Activated CD4-positive, alpha-beta T cell treated with anti-CD3 and anti-CD28 coated beads, Interleukin-2, amount 50 U/mL, for 16 hours (primary cell): ENCODE measurements around the gene WDR55.
"Not testable (repeated sequence)": the region's sequence is repeated elsewhere in the genome, so short reads cannot be mapped to it uniquely, and the experiment has no call there.

Source experiments
- DNase-seq: peaks from one replicate; pipeline ENCODE4 v3.0.0-alpha.2; 2020

Gene WDR55

DNA sequence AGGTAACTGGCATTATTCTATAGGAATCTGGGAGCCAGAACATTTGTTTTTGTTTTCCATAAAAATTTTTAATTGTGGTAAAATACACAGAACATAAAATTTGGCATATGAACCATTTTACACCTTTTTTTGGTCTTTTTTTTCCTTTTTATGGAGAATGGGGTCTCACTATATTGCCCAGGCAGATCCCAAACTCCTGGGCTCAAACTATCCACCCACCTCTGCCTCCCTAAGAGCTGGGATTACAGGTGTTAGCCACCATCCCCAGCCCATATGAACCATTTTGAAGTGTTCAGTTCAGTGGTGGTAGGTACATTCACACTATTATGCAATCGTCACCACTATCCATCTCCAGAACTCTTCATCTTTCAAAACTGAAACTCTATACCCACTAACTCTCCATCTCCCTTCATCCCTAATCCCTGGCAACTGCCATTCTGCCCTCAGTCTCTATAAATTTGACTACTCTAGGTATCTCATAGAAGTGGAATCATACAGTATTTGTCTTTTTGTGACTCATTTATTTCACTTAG is 48.9 kb downstream of the WDR55 start:
- no peak for DNase-seq

GRCh38 chr5:140716238-140716637 is 51.5 kb downstream of the WDR55 start:
- not testable (repeated sequence) for DNase-seq

GRCh38 chr5:140718266-140718592 is 53.5 kb downstream of the WDR55 start:
- DNase-seq = no peak

- not testable (repeated sequence) for DNase-seq
Observed at GRCh38 chr5:140720738-140721137, 56.0 kb downstream of the WDR55 start.

- DNase-seq = not testable (repeated sequence)
Observed at GRCh38 chr5:140721395-140721794, 56.7 kb downstream of the WDR55 start.
